Keratinocyte (primary cell): ENCODE results near the gene CT45A8.
"Not testable (repeated sequence)": the region's sequence is repeated elsewhere in the genome, so short reads cannot be mapped to it uniquely, and the experiment has no call there.

Experiments used
- EZH2 ChIP-seq: IDR thresholded peaks from one replicate; pipeline ENCODE4 v1.6.1; 2012; ENCODE audit warnings: inconsistent platforms, mild to moderate bottlenecking, low read length, moderate library complexity
- TF ChIP-seq, protein P1 (sequence below), 3 experiments: IDR thresholded peaks in 1 of 3; conservative IDR thresholded peaks in 1 of 3; optimal IDR thresholded peaks in 1 of 3; 2 replicates in 2 of 3; 3 replicates in 1 of 3; pipeline versions ENCODE3 to v1.5.1; 2011; ENCODE audit warnings: low read length in 3 of 3, mild to moderate bottlenecking in 3 of 3, moderate library complexity in 2 of 3, control low read depth in 1 of 3, inconsistent platforms in 1 of 3; ENCODE audit not compliant: insufficient read depth in 2 of 3; ENCODE audit errors: extremely low read depth in 1 of 3

GRCh38 chrX:135882741-135883140 lies 28.4 kb upstream of the CT45A8 start:
- TF ChIP-seq, protein P1, sequence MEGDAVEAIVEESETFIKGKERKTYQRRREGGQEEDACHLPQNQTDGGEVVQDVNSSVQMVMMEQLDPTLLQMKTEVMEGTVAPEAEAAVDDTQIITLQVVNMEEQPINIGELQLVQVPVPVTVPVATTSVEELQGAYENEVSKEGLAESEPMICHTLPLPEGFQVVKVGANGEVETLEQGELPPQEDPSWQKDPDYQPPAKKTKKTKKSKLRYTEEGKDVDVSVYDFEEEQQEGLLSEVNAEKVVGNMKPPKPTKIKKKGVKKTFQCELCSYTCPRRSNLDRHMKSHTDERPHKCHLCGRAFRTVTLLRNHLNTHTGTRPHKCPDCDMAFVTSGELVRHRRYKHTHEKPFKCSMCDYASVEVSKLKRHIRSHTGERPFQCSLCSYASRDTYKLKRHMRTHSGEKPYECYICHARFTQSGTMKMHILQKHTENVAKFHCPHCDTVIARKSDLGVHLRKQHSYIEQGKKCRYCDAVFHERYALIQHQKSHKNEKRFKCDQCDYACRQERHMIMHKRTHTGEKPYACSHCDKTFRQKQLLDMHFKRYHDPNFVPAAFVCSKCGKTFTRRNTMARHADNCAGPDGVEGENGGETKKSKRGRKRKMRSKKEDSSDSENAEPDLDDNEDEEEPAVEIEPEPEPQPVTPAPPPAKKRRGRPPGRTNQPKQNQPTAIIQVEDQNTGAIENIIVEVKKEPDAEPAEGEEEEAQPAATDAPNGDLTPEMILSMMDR (optimal IDR thresholded peaks at IDR 0.05 in 1 of 3, IDR thresholded peaks at IDR 0.05 in 1 of 3, conservative IDR thresholded peaks at IDR 0.05 in 1 of 3; ENCODE audit: extremely low read depth in 1 of 3, insufficient read depth in 2 of 3, low read length in 3 of 3): not testable (repeated sequence)
- TF ChIP-seq EZH2: not testable (repeated sequence)
